IMR-90 (cell line): ENCODE results near the gene SPATA16. TPM values are rescaled to one million over a fixed set of nuclear protein-coding genes. Genes with fewer than 3 reads are reported as not detected.

ENCODE experiments used
- ATAC-seq: fragments of 200-7000 bp; cut with Tn5 transposase; 2 replicates; pipeline ENCODE4 v1.9.1; 2020; ENCODE audit warnings: low read depth, mild to moderate bottlenecking, moderate library complexity
- BruUV-seq: library from RNA; stranded (reverse); fragments of 400-500 nt; replicated peaks from 2 replicates; lab custom pipeline; 2021; lab: Mats Ljungman, UMichigan
- CTCF ChIA-PET: fragments of 300-600 bp; formaldehyde crosslinking; extraction: SDS; loops from one replicate; lab custom pipeline; 2021; ENCODE audit warnings: antibody characterized with exemption; lab: Yijun Ruan, JAX
- POLR2A ChIA-PET: fragments of 300-600 bp; sonication (Branson Sonifier 250); formaldehyde crosslinking; loops from one replicate; lab custom pipeline; 2022; ENCODE audit warnings: antibody characterized with exemption; ENCODE audit not compliant: unreplicated experiment; lab: Charles Lee
- DNase-seq: peaks from one replicate; pipeline ENCODE4 v3.0.0; 2013
- H2AFZ ChIP-seq: replicated peaks from 2 replicates; pipeline ENCODE3; 2013; ENCODE audit warnings: low read length, mild to moderate bottlenecking; ENCODE audit not compliant: poor library complexity
- H2AK5ac ChIP-seq: 2 replicates; pipeline ENCODE4 v1.6.1; 2013; ENCODE audit warnings: low read depth, low read length, inconsistent platforms
- H2AK9ac ChIP-seq: replicated peaks from 2 replicates; pipeline ENCODE3; 2013; ENCODE audit warnings: mild to moderate bottlenecking, low read depth, low read length, moderate library complexity; ENCODE audit not compliant: poor library complexity
- H2BK120ac ChIP-seq: 2 replicates; pipeline ENCODE4 v1.6.1; 2013; ENCODE audit warnings: low read depth, low read length, inconsistent platforms
- H2BK15ac ChIP-seq: 3 replicates; pipeline ENCODE4 v1.6.1; 2013; ENCODE audit warnings: low read depth, low read length, inconsistent platforms
- H2BK20ac ChIP-seq: 2 replicates; pipeline ENCODE4 v1.6.1; 2013; ENCODE audit warnings: low read depth, mild to moderate bottlenecking, inconsistent platforms, low read length, moderate library complexity
- H2BK5ac ChIP-seq: 2 replicates; pipeline ENCODE4 v1.6.1; 2013; ENCODE audit warnings: mild to moderate bottlenecking, low read depth, low read length, inconsistent platforms; ENCODE audit not compliant: poor library complexity, severe bottlenecking
- H3K14ac ChIP-seq: replicated peaks from 2 replicates; pipeline ENCODE4 v1.6.1; 2013; ENCODE audit warnings: low read depth, low read length, inconsistent platforms
- H3K18ac ChIP-seq: 2 replicates; pipeline ENCODE4 v1.6.1; 2013; ENCODE audit warnings: low read depth, low read length, control low read depth
- H3K23ac ChIP-seq: 2 replicates; pipeline ENCODE4 v1.6.1; 2013; ENCODE audit warnings: low read depth, low read length, inconsistent platforms
- H3K27ac ChIP-seq: 2 replicates; pipeline ENCODE4 v1.5.1; 2013; ENCODE audit warnings: mild to moderate bottlenecking, control low read depth, low read length; ENCODE audit not compliant: insufficient read depth
- H3K27me3 ChIP-seq: 2 replicates; pipeline ENCODE4 v1.6.1; 2013; ENCODE audit warnings: low read length; ENCODE audit not compliant: control insufficient read depth, insufficient read depth
- H3K36me3 ChIP-seq: 2 replicates; pipeline ENCODE4 v1.6.1; 2013; ENCODE audit warnings: low read length, mixed read lengths; ENCODE audit not compliant: control insufficient read depth, insufficient read depth
- H3K4ac ChIP-seq: 2 replicates; pipeline ENCODE4 v1.6.1; 2013; ENCODE audit warnings: low read depth, low read length, inconsistent platforms
- H3K4me1 ChIP-seq: 2 replicates; pipeline ENCODE4 v1.6.1; 2013; ENCODE audit warnings: low read length, mixed read lengths; ENCODE audit not compliant: control insufficient read depth, insufficient read depth
- H3K4me2 ChIP-seq: 2 replicates; pipeline ENCODE4 v1.6.1; 2013; ENCODE audit warnings: low read depth, mild to moderate bottlenecking, control low read depth, low read length, moderate library complexity
- H3K4me3 ChIP-seq: 2 replicates; pipeline ENCODE4 v1.5.1; 2013; ENCODE audit warnings: low read depth, mild to moderate bottlenecking, control low read depth, low read length, moderate library complexity; ENCODE audit not compliant: insufficient read depth
- H3K56ac ChIP-seq: 2 replicates; pipeline ENCODE4 v1.6.1; 2013; ENCODE audit warnings: low read length, inconsistent platforms; ENCODE audit not compliant: insufficient read depth; ENCODE audit errors: extremely low read depth
- H3K79me1 ChIP-seq, 2 experiments: 2 replicates each; pipeline ENCODE4 v1.6.1; 2013; ENCODE audit warnings: low read length in 2 of 2, inconsistent platforms in 1 of 2, low read depth in 1 of 2
- H3K9ac ChIP-seq: 2 replicates; pipeline ENCODE4 v1.6.1; 2013; ENCODE audit warnings: low read depth, low read length, control low read depth
- H3K9me1 ChIP-seq: 2 replicates; pipeline ENCODE4 v1.6.1; 2013; ENCODE audit warnings: low read length, inconsistent platforms; ENCODE audit not compliant: insufficient read depth
- H3K9me3 ChIP-seq: 2 replicates; pipeline ENCODE4 v1.6.1; 2013; ENCODE audit warnings: low read length; ENCODE audit not compliant: control insufficient read depth, insufficient read depth
- H4K20me1 ChIP-seq: 2 replicates; pipeline ENCODE4 v1.6.1; 2013; ENCODE audit warnings: low read length, inconsistent platforms; ENCODE audit not compliant: insufficient read depth
- H4K5ac ChIP-seq: 2 replicates; pipeline ENCODE4 v1.6.1; 2013; ENCODE audit warnings: mild to moderate bottlenecking, low read depth, low read length, control low read depth
- H4K8ac ChIP-seq, 2 experiments: 2 replicates each; pipeline ENCODE4 v1.6.1; 2013; ENCODE audit warnings: low read depth in 2 of 2, low read length in 2 of 2, control low read depth in 1 of 2, inconsistent platforms in 1 of 2
- H4K91ac ChIP-seq: 2 replicates; pipeline ENCODE4 v1.6.1; 2013; ENCODE audit warnings: low read depth, low read length, inconsistent platforms; ENCODE audit not compliant: insufficient read depth
- BHLHE40 ChIP-seq: fragments of 150-350 bp; IDR thresholded peaks from 2 replicates; pipeline ENCODE4 v1.6.1; 2016; ENCODE audit warnings: mild to moderate bottlenecking, low read depth, low read length
- CEBPB ChIP-seq: IDR thresholded peaks from 2 replicates; pipeline ENCODE4 v1.6.1; 2012; ENCODE audit warnings: low read depth, low read length, improper control_type of control experiment
- CHD1 ChIP-seq: IDR thresholded peaks from 2 replicates; pipeline ENCODE4 v1.6.1; 2012; ENCODE audit warnings: low read depth, low read length, improper control_type of control experiment
- FOS ChIP-seq: fragments of 150-350 bp; IDR thresholded peaks from 2 replicates; pipeline ENCODE4 v1.6.1; 2016; ENCODE audit warnings: low read depth, low read length
- MAFK ChIP-seq: IDR thresholded peaks from 2 replicates; pipeline ENCODE4 v1.6.1; 2012; ENCODE audit warnings: low read depth, low read length, improper control_type of control experiment
- MAZ ChIP-seq: IDR thresholded peaks from 2 replicates; pipeline ENCODE4 v1.6.1; 2012; ENCODE audit warnings: low read depth, mild to moderate bottlenecking, low read length, improper control_type of control experiment, moderate library complexity, borderline replicate concordance
- MXI1 ChIP-seq: IDR thresholded peaks from 2 replicates; pipeline ENCODE4 v1.6.1; 2012; ENCODE audit warnings: low read depth, mild to moderate bottlenecking, low read length, moderate library complexity, borderline replicate concordance
- NFE2L2 ChIP-seq: fragments of 150-350 bp; IDR thresholded peaks from 2 replicates; pipeline ENCODE4 v1.6.1; 2016; ENCODE audit warnings: low read depth, mild to moderate bottlenecking, low read length
- POLR2A ChIP-seq: IDR thresholded peaks from 2 replicates; pipeline ENCODE4 v1.6.1; 2012; ENCODE audit warnings: mild to moderate bottlenecking, low read depth, low read length
- RAD21 ChIP-seq: IDR thresholded peaks from 2 replicates; pipeline ENCODE4 v1.6.1; 2012; ENCODE audit warnings: low read length, improper control_type of control experiment
- RCOR1 ChIP-seq: IDR thresholded peaks from 2 replicates; pipeline ENCODE4 v1.6.1; 2012; ENCODE audit warnings: mild to moderate bottlenecking, low read length, improper control_type of control experiment; ENCODE audit not compliant: insufficient replicate concordance
- RFX5 ChIP-seq: IDR thresholded peaks from 2 replicates; pipeline ENCODE4 v1.8.0; 2012; ENCODE audit warnings: low read depth, mild to moderate bottlenecking, low read length, moderate library complexity
- SMC3 ChIP-seq: fragments of 150-350 bp; IDR thresholded peaks from 2 replicates; pipeline ENCODE4 v1.6.1; 2016; ENCODE audit warnings: low read depth, mild to moderate bottlenecking, antibody characterized with exemption, low read length, moderate library complexity
- dilution Hi-C: fragments of 300-500 bp; cut with HindIII; formaldehyde crosslinking; loops from one replicate; pipeline ENCODE4 v1.14.3; 2018; ENCODE audit warnings: low sequenced_read_pairs; ENCODE audit not compliant: unreplicated experiment
- in situ Hi-C: fragments of 300-500 bp; cut with MboI; formaldehyde crosslinking; loops from 3 replicates; pipeline ENCODE4 v1.14.3; 2019; ENCODE audit warnings: low sequenced_read_pairs, inconsistent platforms, mixed read lengths
- intact Hi-C: fragments of 100-400 bp; cut with micrococcal nuclease; formaldehyde crosslinking; loops from 2 replicates; pipeline ENCODE4 v1.10.0; 2022
- polyA plus RNA-seq, 3 experiments: library from polyadenylated mRNA; depleted of rRNA; stranded (reverse); fragments of >200 nt; gene quantifications; 2 replicates each; pipeline ENCODE4 v1.2.3, GENCODE V29; 2012; ENCODE audit warnings: low replicate concordance in 1 of 3
- total RNA-seq: library from RNA; depleted of rRNA; stranded (reverse); fragments of >200 nt; gene quantifications from 2 replicates; pipeline ENCODE4 v1.2.3, GENCODE V29; 2012
- TF ChIP-seq, protein P1 (sequence below): fragments of 150-350 bp; IDR thresholded peaks from 2 replicates; pipeline ENCODE4 v1.6.1; 2016; ENCODE audit warnings: low read depth, mild to moderate bottlenecking, low read length, moderate library complexity, borderline replicate concordance
- TF ChIP-seq, protein P2 (sequence below): fragments of 150-350 bp; IDR thresholded peaks from 2 replicates; pipeline ENCODE4 v1.6.1; 2017; ENCODE audit warnings: mild to moderate bottlenecking, antibody characterized with exemption, low read length, low read depth
- TF ChIP-seq, protein P3 (sequence below): conservative IDR thresholded peaks from 2 replicates; pipeline ENCODE4 v1.5.1; 2012; ENCODE audit warnings: mild to moderate bottlenecking, low read depth, low read length, improper control_type of control experiment

Gene SPATA16
- total and polyA plus RNA-seq, 2 of the 4 experiments (the other 2 are of a cell fraction), result not detected

DNA sequence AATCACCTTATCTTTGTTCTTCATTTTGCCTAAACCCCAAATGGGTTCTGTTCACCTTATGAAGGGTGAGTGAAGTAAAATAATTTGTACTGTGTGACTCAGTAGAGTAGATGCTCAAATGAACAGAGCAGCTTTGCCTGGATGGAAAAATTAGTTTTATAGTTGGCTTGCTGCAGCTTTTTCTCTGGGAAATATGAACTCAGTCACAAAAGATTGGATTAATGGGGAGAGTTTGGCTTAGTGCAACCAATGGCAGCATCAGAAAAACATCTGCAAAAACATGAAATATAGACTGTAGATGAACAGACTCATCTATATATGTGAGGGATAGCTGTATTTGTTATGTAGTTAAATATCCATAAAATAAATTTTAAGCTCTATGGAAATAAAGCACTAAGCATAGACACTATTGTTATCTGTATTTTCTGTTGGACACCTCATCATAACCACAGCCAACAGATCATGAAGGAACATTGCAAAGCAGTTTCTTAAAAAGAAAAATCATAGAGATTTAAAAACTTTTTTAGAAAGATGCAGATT, 209.2 kb downstream of the SPATA16 start:
- H2BK120ac ChIP-seq, result no peak overlapping the region
- H3K9me3 ChIP-seq, result no peaks in the 10 kb centered on the region
- H3K79me1 ChIP-seq, result no peaks in the 10 kb centered on the region
- H2AK9ac ChIP-seq, result no peak overlapping the region
- H3K27me3 ChIP-seq, result no peaks in the 10 kb centered on the region
- H4K20me1 ChIP-seq, result no peaks in the 10 kb centered on the region
- no peak overlapping the region for H2BK15ac ChIP-seq
- ATAC-seq, result no peak
- BruUV-seq, result no TSS peak
- TF ChIP-seq FOS (no peak), RAD21 (no peak), MAZ (no peak), POLR2A (no peak), CHD1 (no peak), NFE2L2 (no peak), MAFK (no peak), MXI1 (no peak), RCOR1 (no peak), CEBPB (no peak), RFX5 (no peak), SMC3 (no peak), BHLHE40 (no peak)
- TF ChIP-seq, protein P1, sequence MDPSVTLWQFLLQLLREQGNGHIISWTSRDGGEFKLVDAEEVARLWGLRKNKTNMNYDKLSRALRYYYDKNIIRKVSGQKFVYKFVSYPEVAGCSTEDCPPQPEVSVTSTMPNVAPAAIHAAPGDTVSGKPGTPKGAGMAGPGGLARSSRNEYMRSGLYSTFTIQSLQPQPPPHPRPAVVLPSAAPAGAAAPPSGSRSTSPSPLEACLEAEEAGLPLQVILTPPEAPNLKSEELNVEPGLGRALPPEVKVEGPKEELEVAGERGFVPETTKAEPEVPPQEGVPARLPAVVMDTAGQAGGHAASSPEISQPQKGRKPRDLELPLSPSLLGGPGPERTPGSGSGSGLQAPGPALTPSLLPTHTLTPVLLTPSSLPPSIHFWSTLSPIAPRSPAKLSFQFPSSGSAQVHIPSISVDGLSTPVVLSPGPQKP, result no peak
- TF ChIP-seq, protein P2, sequence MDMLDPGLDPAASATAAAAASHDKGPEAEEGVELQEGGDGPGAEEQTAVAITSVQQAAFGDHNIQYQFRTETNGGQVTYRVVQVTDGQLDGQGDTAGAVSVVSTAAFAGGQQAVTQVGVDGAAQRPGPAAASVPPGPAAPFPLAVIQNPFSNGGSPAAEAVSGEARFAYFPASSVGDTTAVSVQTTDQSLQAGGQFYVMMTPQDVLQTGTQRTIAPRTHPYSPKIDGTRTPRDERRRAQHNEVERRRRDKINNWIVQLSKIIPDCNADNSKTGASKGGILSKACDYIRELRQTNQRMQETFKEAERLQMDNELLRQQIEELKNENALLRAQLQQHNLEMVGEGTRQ, result no peak
- TF ChIP-seq, protein P3, sequence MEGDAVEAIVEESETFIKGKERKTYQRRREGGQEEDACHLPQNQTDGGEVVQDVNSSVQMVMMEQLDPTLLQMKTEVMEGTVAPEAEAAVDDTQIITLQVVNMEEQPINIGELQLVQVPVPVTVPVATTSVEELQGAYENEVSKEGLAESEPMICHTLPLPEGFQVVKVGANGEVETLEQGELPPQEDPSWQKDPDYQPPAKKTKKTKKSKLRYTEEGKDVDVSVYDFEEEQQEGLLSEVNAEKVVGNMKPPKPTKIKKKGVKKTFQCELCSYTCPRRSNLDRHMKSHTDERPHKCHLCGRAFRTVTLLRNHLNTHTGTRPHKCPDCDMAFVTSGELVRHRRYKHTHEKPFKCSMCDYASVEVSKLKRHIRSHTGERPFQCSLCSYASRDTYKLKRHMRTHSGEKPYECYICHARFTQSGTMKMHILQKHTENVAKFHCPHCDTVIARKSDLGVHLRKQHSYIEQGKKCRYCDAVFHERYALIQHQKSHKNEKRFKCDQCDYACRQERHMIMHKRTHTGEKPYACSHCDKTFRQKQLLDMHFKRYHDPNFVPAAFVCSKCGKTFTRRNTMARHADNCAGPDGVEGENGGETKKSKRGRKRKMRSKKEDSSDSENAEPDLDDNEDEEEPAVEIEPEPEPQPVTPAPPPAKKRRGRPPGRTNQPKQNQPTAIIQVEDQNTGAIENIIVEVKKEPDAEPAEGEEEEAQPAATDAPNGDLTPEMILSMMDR, result no peak
- H4K91ac ChIP-seq, result no peak overlapping the region
- no peak for DNase-seq
- in situ Hi-C loops, result no loop called here
- H3K27ac ChIP-seq, result no peak overlapping the region
- dilution Hi-C loops, result no loop called here
- no peaks in the 10 kb centered on the region for H3K4me1 ChIP-seq
- H3K14ac ChIP-seq, result no peak overlapping the region
- no peaks in the 10 kb centered on the region for H3K36me3 ChIP-seq
- no peak overlapping the region for H3K18ac ChIP-seq
- no peak overlapping the region for H2BK20ac ChIP-seq
- H2AFZ ChIP-seq, result no peak overlapping the region
- intact Hi-C loops, result no loop called here
- no peak overlapping the region for H4K5ac ChIP-seq
- no peak overlapping the region for H3K4ac ChIP-seq
- no peak overlapping the region for H2AK5ac ChIP-seq
- H3K9me1 ChIP-seq, result no peaks in the 10 kb centered on the region
- no peak overlapping the region for H3K23ac ChIP-seq
- no peak overlapping the region for H3K9ac ChIP-seq
- no peak overlapping the region for H3K4me2 ChIP-seq
- no peak overlapping the region for H3K4me3 ChIP-seq
- ChIA-PET POLR2A (no interaction called here), CTCF (no interaction called here)
- no peak overlapping the region for H3K56ac ChIP-seq
- H2BK5ac ChIP-seq, result no peak overlapping the region
- no peak overlapping the region for H4K8ac ChIP-seq
